Stimulated activated effector memory CD8-positive, alpha-beta T cell treated with anti-CD3 and anti-CD28 coated beads, Interleukin-12 subunit alpha, Interleukin-12 subunit beta, amount 100 ng/mL, for 72 hours (primary cell): ENCODE data around the gene HOXB6.

Source experiments
- ATAC-seq: fragments of 150-1000 bp; cut with Tn5 transposase; 2 replicates; pipeline ENCODE4 v1.10.0; 2021
- DNase-seq, 2 donors: peaks; one replicate each; pipeline ENCODE4 v3.0.0; 2021 to 2022; ENCODE audit warnings: low spot score in 2 of 2
- H3K27ac Mint-ChIP-seq: one replicate; pipeline ENCODE4 v1.8.0; 2022; ENCODE audit warnings: mild to moderate bottlenecking, mixed read lengths
- H3K36me3 Mint-ChIP-seq: one replicate; pipeline ENCODE4 v1.8.0; 2022; ENCODE audit warnings: mild to moderate bottlenecking, mixed read lengths
- H3K4me1 Mint-ChIP-seq: one replicate; pipeline ENCODE4 v1.8.0; 2022; ENCODE audit warnings: mixed read lengths
- H3K4me3 Mint-ChIP-seq: one replicate; pipeline ENCODE4 v1.8.0; 2022; ENCODE audit warnings: mild to moderate bottlenecking, mixed read lengths
- H3K9me3 Mint-ChIP-seq: one replicate; pipeline ENCODE4 v1.8.0; 2022; ENCODE audit warnings: mixed read lengths

Gene HOXB6

GRCh38 chr17:48565925-48566710, 38.7 kb downstream of the HOXB6 start:
- Mint-ChIP-seq H3K4me3 (no peak overlapping the region), H3K9me3 (no peaks in the 10 kb centered on the region), H3K27ac (no peak overlapping the region), H3K4me1 (peaks cover 14% of the 10 kb centered on the region), H3K36me3 (no peaks in the 10 kb centered on the region)
- ATAC-seq: no peak
- no peak for DNase-seq

GRCh38 chr17:48565022-48565554, 39.7 kb downstream of the HOXB6 start:
- DNase-seq (no peak), ATAC-seq (no peak)
- no peak overlapping the region for H3K27ac Mint-ChIP-seq
- H3K4me3 Mint-ChIP-seq: no peak overlapping the region
- H3K9me3 Mint-ChIP-seq: no peaks in the 10 kb centered on the region
- H3K36me3 Mint-ChIP-seq: no peaks in the 10 kb centered on the region
- peaks cover 15% of the 10 kb centered on the region for H3K4me1 Mint-ChIP-seq

GRCh38 chr17:48564188-48565021, 40.4 kb downstream of the HOXB6 start:
- no peak overlapping the region for H3K4me3 Mint-ChIP-seq

GRCh38 chr17:48563867-48564187, 41.0 kb downstream of the HOXB6 start:
- H3K4me3 Mint-ChIP-seq: no peak overlapping the region
- H3K36me3 Mint-ChIP-seq: no peaks in the 10 kb centered on the region
- peaks cover 15% of the 10 kb centered on the region for H3K4me1 Mint-ChIP-seq
- H3K27ac Mint-ChIP-seq: no peak overlapping the region
- no peaks in the 10 kb centered on the region for H3K9me3 Mint-ChIP-seq
- DNase-seq (no peak), ATAC-seq (no peak)

More at GRCh38 chr17:48564188-48565021, 40.4 kb downstream of the HOXB6 start:
- no peak for ATAC-seq
- Mint-ChIP-seq H3K9me3 (no peaks in the 10 kb centered on the region), H3K27ac (no peak overlapping the region), H3K4me1 (peaks cover 15% of the 10 kb centered on the region), H3K36me3 (no peaks in the 10 kb centered on the region)
- DNase-seq: no peak

- Mint-ChIP-seq H3K4me1 (peaks cover 12% of the 10 kb centered on the region), H3K4me3 (no peak overlapping the region), H3K27ac (no peak overlapping the region), H3K9me3 (no peaks in the 10 kb centered on the region), H3K36me3 (no peaks in the 10 kb centered on the region)
- no peak for ATAC-seq
- no peak for DNase-seq
Measured at GRCh38 chr17:48563385-48563838, 41.4 kb downstream of the HOXB6 start.

GRCh38 chr17:48562934-48563333, 41.9 kb downstream of the HOXB6 start:
- H3K27ac Mint-ChIP-seq: no peak overlapping the region
- no peaks in the 10 kb centered on the region for H3K9me3 Mint-ChIP-seq
- H3K36me3 Mint-ChIP-seq: no peaks in the 10 kb centered on the region
- H3K4me1 Mint-ChIP-seq: peaks cover 11% of the 10 kb centered on the region
- ATAC-seq: no peak
- no peak overlapping the region for H3K4me3 Mint-ChIP-seq
- DNase-seq: no peak

GRCh38 chr17:48561884-48562810, 42.6 kb downstream of the HOXB6 start:
- H3K4me1 Mint-ChIP-seq: peaks cover 11% of the 10 kb centered on the region
- DNase-seq (no peak), ATAC-seq (no peak)
- no peaks in the 10 kb centered on the region for H3K36me3 Mint-ChIP-seq
- no peak overlapping the region for H3K4me3 Mint-ChIP-seq
- H3K9me3 Mint-ChIP-seq: no peaks in the 10 kb centered on the region
- H3K27ac Mint-ChIP-seq: peak overlapping the region; percentile 29

GRCh38 chr17:48559840-48560817, 44.7 kb downstream of the HOXB6 start:
- ATAC-seq (no peak), DNase-seq (no peak)
- H3K36me3 Mint-ChIP-seq: no peaks in the 10 kb centered on the region
- no peaks in the 10 kb centered on the region for H3K9me3 Mint-ChIP-seq
- H3K4me1 Mint-ChIP-seq: peaks cover 13% of the 10 kb centered on the region
- H3K27ac Mint-ChIP-seq: no peak overlapping the region
- H3K4me3 Mint-ChIP-seq: no peak overlapping the region

GRCh38 chr17:48559122-48559839, 45.5 kb downstream of the HOXB6 start:
- Mint-ChIP-seq H3K9me3 (no peaks in the 10 kb centered on the region), H3K4me1 (peaks cover 17% of the 10 kb centered on the region), H3K27ac (no peak overlapping the region), H3K36me3 (peaks cover 1% of the 10 kb centered on the region), H3K4me3 (no peak overlapping the region)
- no peak for DNase-seq
- ATAC-seq: no peak

GRCh38 chr17:48558831-48559121, 46.0 kb downstream of the HOXB6 start:
- no peak for DNase-seq
- no peak overlapping the region for H3K27ac Mint-ChIP-seq

GRCh38 chr17:48558057-48558830, 46.5 kb downstream of the HOXB6 start:
- no peak for DNase-seq
- Mint-ChIP-seq H3K4me3 (no peak overlapping the region), H3K36me3 (peaks cover 6% of the 10 kb centered on the region), H3K4me1 (peaks cover 17% of the 10 kb centered on the region), H3K27ac (no peak overlapping the region), H3K9me3 (no peaks in the 10 kb centered on the region)
- no peak for ATAC-seq

More at GRCh38 chr17:48558831-48559121, 46.0 kb downstream of the HOXB6 start:
- Mint-ChIP-seq H3K36me3 (peaks cover 6% of the 10 kb centered on the region), H3K9me3 (no peaks in the 10 kb centered on the region), H3K4me3 (no peak overlapping the region), H3K4me1 (peaks cover 17% of the 10 kb centered on the region)
- no peak for ATAC-seq

- ATAC-seq: no peak
- Mint-ChIP-seq H3K4me1 (peaks cover 14% of the 10 kb centered on the region), H3K36me3 (peaks cover 6% of the 10 kb centered on the region), H3K9me3 (no peaks in the 10 kb centered on the region), H3K27ac (no peak overlapping the region), H3K4me3 (no peak overlapping the region)
- no peak for DNase-seq
Measured at GRCh38 chr17:48556576-48557401, 48.0 kb downstream of the HOXB6 start.
